ENCODE measurements around the gene ELF1. TPM values are rescaled to one million over a fixed set of nuclear protein-coding genes. Genes with fewer than 3 reads are reported as not detected.
"Not testable (repeated sequence)": the region's sequence is repeated elsewhere in the genome, so short reads cannot be mapped to it uniquely, and the experiment has no call there.

Gene ELF1
- total RNA-seq, 2 donors from 2014 or later: 72.2 to 120 TPM

DNA sequence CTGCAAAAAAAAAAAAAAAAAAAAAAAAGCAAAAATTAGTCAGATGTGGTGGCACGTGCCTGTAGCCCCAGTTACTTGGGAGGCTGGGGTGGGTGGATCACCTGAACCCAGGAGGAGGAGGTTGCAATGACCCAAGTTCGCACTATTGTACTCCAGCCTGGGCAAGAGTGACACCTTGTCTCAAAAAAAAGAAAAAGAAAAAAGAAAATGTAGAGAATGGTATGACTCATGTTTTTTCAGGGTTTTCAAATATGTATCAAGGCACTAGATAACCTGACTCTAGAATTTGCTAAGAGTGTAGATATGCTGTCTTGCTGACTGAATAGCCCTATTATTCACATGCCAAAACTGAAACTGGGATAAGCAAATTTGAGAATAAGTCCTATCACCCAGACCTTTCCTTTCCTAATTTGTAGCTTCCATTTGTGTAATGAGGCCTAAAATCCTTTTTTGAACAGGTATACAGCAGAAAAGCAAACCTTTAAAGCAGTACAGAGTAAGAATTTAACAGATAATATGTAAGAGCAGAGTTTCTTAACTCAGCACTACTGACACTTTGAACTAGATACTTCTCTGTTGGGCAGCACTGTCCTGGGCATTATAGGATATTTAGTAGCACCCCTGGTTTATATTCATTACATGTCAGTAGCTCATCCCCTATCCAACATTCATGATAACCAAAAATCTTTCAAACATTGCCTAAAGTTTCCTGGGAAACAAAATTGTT, 108.6 kb downstream of the ELF1 start:
- intact Hi-C loops (cut with DNase I): no loop called here
- no peak overlapping the region for H3K27ac ChIP-seq
- DNase-seq: no peak

GRCh38 chr13:40909541-40910200, 109.4 kb downstream of the ELF1 start:
- H3K27ac ChIP-seq; H3K9me3 ChIP-seq; intact Hi-C loops (cut with DNase I); H3K4me3 ChIP-seq; H3K36me3 ChIP-seq; H3K27me3 ChIP-seq; DNase-seq; H3K9ac ChIP-seq (ENCODE audit: low read depth in 2 of 2, low read length in 2 of 2); H3K4me1 ChIP-seq: not testable (repeated sequence)

More for the DNA sequence above, 108.6 kb downstream of the ELF1 start:
- Histone ChIP-seq H3K36me3 (no peaks in the 10 kb centered on the region), H3K4me1 (no peaks in the 10 kb centered on the region), H3K4me3 (no peak overlapping the region), H3K27me3 (no peaks in the 10 kb centered on the region), H3K9ac (ENCODE audit: low read depth in 2 of 2, low read length in 2 of 2) (no peak overlapping the region), H3K9me3 (no peaks in the 10 kb centered on the region)
- no peak for TF ChIP-seq CTCF (IDR thresholded peaks at IDR 0.05)

GRCh38 chr13:40908546-40908945, 110.6 kb downstream of the ELF1 start:
- no peak for DNase-seq
- Histone ChIP-seq H3K4me1 (no peaks in the 10 kb centered on the region), H3K36me3 (no peaks in the 10 kb centered on the region), H3K27me3 (no peaks in the 10 kb centered on the region), H3K4me3 (no peak overlapping the region), H3K9me3 (no peaks in the 10 kb centered on the region), H3K27ac (no peak overlapping the region), H3K9ac (ENCODE audit: low read depth in 2 of 2, low read length in 2 of 2) (no peak overlapping the region)
- intact Hi-C loops (cut with DNase I): no loop called here
- no peak for TF ChIP-seq CTCF (IDR thresholded peaks at IDR 0.05)

GRCh38 chr13:40901032-40901431, 118.1 kb downstream of the ELF1 start:
- DNase-seq: not testable (repeated sequence)

GRCh38 chr13:40900568-40900967, 118.5 kb downstream of the ELF1 start:
- H3K27ac ChIP-seq; H3K9ac ChIP-seq (ENCODE audit: low read depth in 2 of 2, low read length in 2 of 2); H3K36me3 ChIP-seq; DNase-seq; H3K9me3 ChIP-seq; H3K27me3 ChIP-seq; H3K4me3 ChIP-seq; intact Hi-C loops (cut with DNase I); H3K4me1 ChIP-seq: not testable (repeated sequence)

More at GRCh38 chr13:40901032-40901431, 118.1 kb downstream of the ELF1 start:
- H3K9me3 ChIP-seq; H3K27me3 ChIP-seq; H3K36me3 ChIP-seq; H3K4me3 ChIP-seq; H3K27ac ChIP-seq; H3K4me1 ChIP-seq; intact Hi-C loops (cut with DNase I); H3K9ac ChIP-seq (ENCODE audit: low read depth in 2 of 2, low read length in 2 of 2): not testable (repeated sequence)

DNA sequence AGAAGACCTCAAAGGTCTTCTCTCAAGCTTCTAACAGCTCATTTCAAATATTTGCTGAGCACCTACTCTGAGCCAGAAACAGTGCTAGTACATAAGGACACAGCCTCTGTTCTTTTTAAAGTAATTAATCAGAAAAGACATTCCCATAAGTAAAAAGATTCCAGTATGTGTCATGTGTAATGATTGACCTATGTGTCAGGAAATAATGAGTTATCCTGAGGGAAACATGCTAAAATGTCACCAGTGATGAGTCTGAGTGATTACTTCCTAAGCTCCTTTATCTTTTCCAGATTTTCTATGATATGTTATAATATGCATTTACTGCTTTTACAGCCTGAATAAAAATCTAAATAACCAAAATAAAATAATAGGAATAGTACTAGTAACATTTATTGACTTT, 122.1 kb downstream of the ELF1 start:
- H3K4me3 ChIP-seq: no peak overlapping the region
- no peak overlapping the region for H3K9ac ChIP-seq (ENCODE audit: low read depth in 2 of 2, low read length in 2 of 2)
- H3K4me1 ChIP-seq: no peaks in the 10 kb centered on the region
- H3K27ac ChIP-seq: no peak overlapping the region
- H3K36me3 ChIP-seq: no peaks in the 10 kb centered on the region
- no peaks in the 10 kb centered on the region for H3K27me3 ChIP-seq
- intact Hi-C loops (cut with DNase I): no loop called here
- no peak for DNase-seq
- H3K9me3 ChIP-seq: no peaks in the 10 kb centered on the region
- no peak for TF ChIP-seq CTCF (IDR thresholded peaks at IDR 0.05)
